ENCODE data around the gene KDELR1. TPM values are rescaled to one million over a fixed set of nuclear protein-coding genes. Genes with fewer than 3 reads are reported as not detected.
"Not testable (repeated sequence)": the region's sequence is repeated elsewhere in the genome, so short reads cannot be mapped to it uniquely, and the experiment has no call there.

The KDELR1 gene
- total RNA-seq, 1 experiment from 2014 or later = 115 TPM

- DNase-seq (ENCODE audit: low read depth) = no peak
Measured at GRCh38 chr19:48397263-48398101, 6.1 kb upstream of the KDELR1 start.

- no peak for DNase-seq (ENCODE audit: low read depth)
Measured at GRCh38 chr19:48396824-48397176, 5.4 kb upstream of the KDELR1 start.

- DNase-seq (ENCODE audit: low read depth) = no peak
Measured at GRCh38 chr19:48396016-48396823, 4.9 kb upstream of the KDELR1 start.

- DNase-seq (ENCODE audit: low read depth) = no peak
Measured at GRCh38 chr19:48395499-48395898, 4.1 kb upstream of the KDELR1 start.

GRCh38 chr19:48395170-48395455, 3.8 kb upstream of the KDELR1 start:
- no peak for DNase-seq (ENCODE audit: low read depth)

GRCh38 chr19:48394331-48395169, 3.2 kb upstream of the KDELR1 start:
- no peak for DNase-seq (ENCODE audit: low read depth)

GRCh38 chr19:48393559-48394330, 2.4 kb upstream of the KDELR1 start, which contains the start of gene GRIN2D:
Gene GRIN2D (plus strand): TSS chr19:48393668. CDS start chr19:48398393, 4,725 bp downstream.
- DNase-seq (ENCODE audit: low read depth) = no peak

- DNase-seq (ENCODE audit: low read depth) = no peak
Measured at GRCh38 chr19:48392860-48393558, 1.7 kb upstream of the KDELR1 start.

GRCh38 chr19:48392006-48392344, 624 bp upstream of the KDELR1 start:
- DNase-seq (ENCODE audit: low read depth) = not testable (repeated sequence)

- peak; percentile 59 for DNase-seq (ENCODE audit: low read depth)
Measured at GRCh38 chr19:48390188-48391099, 907 bp downstream of the KDELR1 start.

GRCh38 chr19:48386981-48387380, 4.4 kb downstream of the KDELR1 start:
- no peak for DNase-seq (ENCODE audit: low read depth)

- no peak for DNase-seq (ENCODE audit: low read depth)
Measured at GRCh38 chr19:48385461-48386087, 5.8 kb downstream of the KDELR1 start.

GRCh38 chr19:48382286-48382685, 9.1 kb downstream of the KDELR1 start:
- no peak for DNase-seq (ENCODE audit: low read depth)

GRCh38 chr19:48381178-48381950, 10.0 kb downstream of the KDELR1 start:
- no peak for DNase-seq (ENCODE audit: low read depth)

GRCh38 chr19:48379058-48379457, 12.3 kb downstream of the KDELR1 start:
- peak; percentile 36 for DNase-seq (ENCODE audit: low read depth)

GRCh38 chr19:48378194-48378570, 13.2 kb downstream of the KDELR1 start:
- DNase-seq (ENCODE audit: low read depth) = no peak

GRCh38 chr19:48373567-48373966, 17.8 kb downstream of the KDELR1 start:
- no peak for DNase-seq (ENCODE audit: low read depth)

- DNase-seq (ENCODE audit: low read depth) = no peak
Measured at GRCh38 chr19:48372904-48373303, 18.4 kb downstream of the KDELR1 start.
